Fibroblast of pulmonary artery (primary cell): ENCODE measurements around the gene MGAT2.
A peak's percentile ranks its signal among the peaks of the same experiment; 100 is the strongest.
"Not testable (repeated sequence)": the region's sequence is repeated elsewhere in the genome, so short reads cannot be mapped to it uniquely, and the experiment has no call there.

Experiments
- DNase-seq: peaks from one replicate; pipeline ENCODE4 v3.0.0-alpha.2; 2010; ENCODE audit warnings: low read depth
- H3K4me3 ChIP-seq: replicated peaks from 2 replicates; pipeline ENCODE4 v1.5.1; 2011; ENCODE audit warnings: low read depth, mild to moderate bottlenecking, control low read depth, low read length, moderate library complexity
- CTCF ChIP-seq: IDR thresholded peaks from 2 replicates; pipeline ENCODE4 v1.5.1; 2011; ENCODE audit warnings: mild to moderate bottlenecking, control low read depth, low read length, inconsistent platforms; ENCODE audit errors: missing control alignments

MGAT2 gene

GRCh38 chr14:49614196-49614595, 6.4 kb upstream of the MGAT2 start:
- TF ChIP-seq CTCF = no peak
- DNase-seq = no peak
- no peak overlapping the region for H3K4me3 ChIP-seq

GRCh38 chr14:49615776-49616175, 4.8 kb upstream of the MGAT2 start:
- DNase-seq = peak; percentile 43
- no peak overlapping the region for H3K4me3 ChIP-seq
- no peak for TF ChIP-seq CTCF

GRCh38 chr14:49617852-49618519, 2.6 kb upstream of the MGAT2 start:
- H3K4me3 ChIP-seq = no peak overlapping the region
- DNase-seq = no peak
- no peak for TF ChIP-seq CTCF

- not testable (repeated sequence) for DNase-seq
- H3K4me3 ChIP-seq = peak overlapping the region; percentile 93
These were observed 1.3 kb upstream of the MGAT2 start for GRCh38 chr14:49619273-49619672.

- DNase-seq = no peak
- TF ChIP-seq CTCF = no peak
- peak overlapping the region; percentile 93 for H3K4me3 ChIP-seq
These were observed 869 bp upstream of the MGAT2 start for GRCh38 chr14:49619730-49620129.

GRCh38 chr14:49621114-49621881, 699 bp downstream of the MGAT2 start:
- DNase-seq = peak; percentile 61
- TF ChIP-seq CTCF = no peak
- H3K4me3 ChIP-seq = peak overlapping the region; percentile 93

GRCh38 chr14:49622022-49622607, 1.5 kb downstream of the MGAT2 start:
- peak overlapping the region; percentile 93 for H3K4me3 ChIP-seq
- no peak for TF ChIP-seq CTCF

More at GRCh38 chr14:49622022-49622607, 1.5 kb downstream of the MGAT2 start:
- DNase-seq = no peak
